Nephron (organoid): Measurements from ENCODE around the gene NFATC1.

Source experiments
- H3K27ac Mint-ChIP-seq, 3 experiments: 2 replicates each; pipeline ENCODE4 v1.8.0; 2020; ENCODE audit warnings: mixed read lengths in 3 of 3, mild to moderate bottlenecking in 2 of 3, moderate library complexity in 1 of 3
- H3K27me3 Mint-ChIP-seq: 2 replicates; pipeline ENCODE4 v1.8.0; 2021; ENCODE audit warnings: low read depth, mild to moderate bottlenecking, moderate library complexity, mixed read lengths
- H3K36me3 Mint-ChIP-seq: 2 replicates; pipeline ENCODE4 v1.8.0; 2020; ENCODE audit warnings: low read depth, mixed read lengths
- H3K4me1 Mint-ChIP-seq: 2 replicates; pipeline ENCODE4 v1.8.0; 2020; ENCODE audit warnings: mixed read lengths
- H3K4me3 Mint-ChIP-seq, 3 experiments: 2 replicates each; pipeline ENCODE4 v1.8.0; 2020; ENCODE audit warnings: mild to moderate bottlenecking in 3 of 3, mixed read lengths in 3 of 3, moderate library complexity in 2 of 3
- H3K9me3 Mint-ChIP-seq: 2 replicates; pipeline ENCODE4 v1.8.0; 2020; ENCODE audit warnings: mixed read lengths
- CTCF ChIP-seq, 3 experiments: fragments of 200-600 bp; sonication (generic); IDR thresholded peaks; one replicate each; pipeline ENCODE4 v1.5.0; 2021; ENCODE audit warnings: antibody characterized with exemption in 3 of 3; ENCODE audit not compliant: unreplicated experiment in 3 of 3

The NFATC1 gene

GRCh38 chr18:79413025-79413424 is 17.3 kb downstream of the NFATC1 start:
- Mint-ChIP-seq H3K27ac (no peak overlapping the region), H3K4me1 (peaks cover 17% of the 10 kb centered on the region), H3K4me3 (no peak overlapping the region)

GRCh38 chr18:79413426-79413825 is 17.7 kb downstream of the NFATC1 start:
- peaks cover 17% of the 10 kb centered on the region for H3K4me1 Mint-ChIP-seq
- TF ChIP-seq CTCF (IDR thresholded peaks at IDR 0.05; ENCODE audit: unreplicated experiment in 3 of 3): no peak

More at GRCh38 chr18:79413025-79413424, 17.3 kb downstream of the NFATC1 start:
- no peak for TF ChIP-seq CTCF (IDR thresholded peaks at IDR 0.05; ENCODE audit: unreplicated experiment in 3 of 3)
- H3K27me3 Mint-ChIP-seq: peaks cover 12% of the 10 kb centered on the region
- no peaks in the 10 kb centered on the region for H3K9me3 Mint-ChIP-seq
- H3K36me3 Mint-ChIP-seq: peaks cover 26% of the 10 kb centered on the region

GRCh38 chr18:79413901-79414300 is 18.2 kb downstream of the NFATC1 start:
- H3K27ac Mint-ChIP-seq: no peak overlapping the region
- H3K4me3 Mint-ChIP-seq: no peak overlapping the region
- peaks cover 16% of the 10 kb centered on the region for H3K27me3 Mint-ChIP-seq
- H3K4me1 Mint-ChIP-seq: peaks cover 21% of the 10 kb centered on the region
- H3K36me3 Mint-ChIP-seq: peaks cover 26% of the 10 kb centered on the region
- TF ChIP-seq CTCF (IDR thresholded peaks at IDR 0.05; ENCODE audit: unreplicated experiment in 3 of 3): no peak
- no peaks in the 10 kb centered on the region for H3K9me3 Mint-ChIP-seq

More at GRCh38 chr18:79413426-79413825, 17.7 kb downstream of the NFATC1 start:
- no peaks in the 10 kb centered on the region for H3K9me3 Mint-ChIP-seq
- H3K4me3 Mint-ChIP-seq: no peak overlapping the region
- peaks cover 12% of the 10 kb centered on the region for H3K27me3 Mint-ChIP-seq
- no peak overlapping the region for H3K27ac Mint-ChIP-seq
- peaks cover 26% of the 10 kb centered on the region for H3K36me3 Mint-ChIP-seq

GRCh38 chr18:79416022-79416676 is 20.4 kb downstream of the NFATC1 start:
- H3K27me3 Mint-ChIP-seq: peaks cover 16% of the 10 kb centered on the region
- H3K4me3 Mint-ChIP-seq: no peak overlapping the region
- no peaks in the 10 kb centered on the region for H3K9me3 Mint-ChIP-seq
- no peak overlapping the region for H3K27ac Mint-ChIP-seq
- peaks cover 30% of the 10 kb centered on the region for H3K36me3 Mint-ChIP-seq
- H3K4me1 Mint-ChIP-seq: peaks cover 21% of the 10 kb centered on the region
- no peak for TF ChIP-seq CTCF (IDR thresholded peaks at IDR 0.05; ENCODE audit: unreplicated experiment in 3 of 3)

GRCh38 chr18:79416677-79417052 is 20.9 kb downstream of the NFATC1 start:
- Mint-ChIP-seq H3K27ac (no peak overlapping the region), H3K9me3 (no peaks in the 10 kb centered on the region), H3K36me3 (peaks cover 28% of the 10 kb centered on the region), H3K4me1 (peaks cover 21% of the 10 kb centered on the region), H3K4me3 (no peak overlapping the region), H3K27me3 (peaks cover 16% of the 10 kb centered on the region)
- TF ChIP-seq CTCF (IDR thresholded peaks at IDR 0.05; ENCODE audit: unreplicated experiment in 3 of 3): no peak

- H3K9me3 Mint-ChIP-seq: no peaks in the 10 kb centered on the region
- peaks cover 22% of the 10 kb centered on the region for H3K4me1 Mint-ChIP-seq
- H3K27me3 Mint-ChIP-seq: peaks cover 16% of the 10 kb centered on the region
- H3K27ac Mint-ChIP-seq: no peak overlapping the region
- H3K4me3 Mint-ChIP-seq: no peak overlapping the region
- peaks cover 18% of the 10 kb centered on the region for H3K36me3 Mint-ChIP-seq
- TF ChIP-seq CTCF (IDR thresholded peaks at IDR 0.05; ENCODE audit: unreplicated experiment in 3 of 3): no peak
Measured at GRCh38 chr18:79418236-79418635, 22.5 kb downstream of the NFATC1 start.
